Gastroesophageal sphincter (tissue), 4 donors: ENCODE results near the gene ABHD16A. TPM values are rescaled to one million over a fixed set of nuclear protein-coding genes. Genes with fewer than 3 reads are reported as not detected.

Source experiments
- ATAC-seq: fragments of 150-250 bp; one replicate; pipeline ENCODE4 v1.9.1; 2016; ENCODE audit warnings: mild to moderate bottlenecking, moderate library complexity
- H3K27ac ChIP-seq, 4 donors: fragments of 200-600 bp; sonication (generic) in 3 of 4; 1 replicate in 3 of 4; 2 replicates in 1 of 4; pipeline ENCODE4 v1.5.1; 2016 to 2019
- H3K27me3 ChIP-seq: fragments of 200-600 bp; sonication (generic); one replicate; pipeline ENCODE4 v1.5.1; 2019
- H3K36me3 ChIP-seq, 2 donors: fragments of 200-600 bp; sonication (generic); one replicate each; pipeline ENCODE4 v1.5.1; 2019; ENCODE audit warnings: control low read depth in 1 of 2
- H3K4me1 ChIP-seq, 3 donors: fragments of 200-600 bp; sonication (generic); 1 replicate in 2 of 3; 2 replicates in 1 of 3; pipeline ENCODE4 v1.5.1; 2016 to 2019; ENCODE audit warnings: control low read depth in 2 of 3
- H3K4me3 ChIP-seq, 2 donors: fragments of 200-600 bp; sonication (generic); one replicate each; pipeline ENCODE4 v1.5.1; 2019; ENCODE audit warnings: mild to moderate bottlenecking in 1 of 2, moderate library complexity in 1 of 2
- H3K9me3 ChIP-seq, 3 donors: fragments of 200-600 bp; sonication (generic); one replicate each; pipeline ENCODE4 v1.5.1; 2017 to 2019; ENCODE audit warnings: control low read depth in 2 of 3
- EP300 ChIP-seq: sonication (generic); formaldehyde crosslinking; IDR thresholded peaks from one replicate; pipeline ENCODE4 v1.6.1; 2017; ENCODE audit warnings: antibody characterized with exemption, mild to moderate bottlenecking
- POLR2A ChIP-seq, 2 donors: fragments of 450-650 bp; IDR thresholded peaks; one replicate each; pipeline ENCODE4 v1.6.1; 2017; ENCODE audit warnings: antibody characterized with exemption in 2 of 2, mild to moderate bottlenecking in 2 of 2, moderate library complexity in 1 of 2
- POLR2AphosphoS5 ChIP-seq: sonication (generic); formaldehyde crosslinking; IDR thresholded peaks from one replicate; pipeline ENCODE4 v1.6.1; 2017; ENCODE audit warnings: antibody characterized with exemption
- WGBS, 2 donors: methylation state at CpG; one replicate each; pipeline ENCODE4 v1.1.5; 2018; ENCODE audit warnings: low coverage in 1 of 2; 5-methylcytosine and 5-hydroxymethylcytosine counted together
- total RNA-seq, 4 donors: library from RNA; depleted of rRNA; stranded (reverse); fragments of >200 nt; gene quantifications; one replicate each; pipeline ENCODE4 v1.1.0, GENCODE V29; 2016
- TF ChIP-seq, protein P1 (sequence below), 4 experiments: fragments of 200-600 bp in 2 of 4; fragments of 450-650 bp in 2 of 4; sonication (generic) in 1 of 4; IDR thresholded peaks; one replicate each; pipeline ENCODE4 v1.5.1; 2017 to 2019; ENCODE audit warnings: antibody characterized with exemption in 4 of 4, mild to moderate bottlenecking in 2 of 4, moderate library complexity in 2 of 4

ABHD16A gene
- total RNA-seq, 4 donors from 2014 or later = 37.4 to 49.8 (median 47.2) TPM

DNA sequence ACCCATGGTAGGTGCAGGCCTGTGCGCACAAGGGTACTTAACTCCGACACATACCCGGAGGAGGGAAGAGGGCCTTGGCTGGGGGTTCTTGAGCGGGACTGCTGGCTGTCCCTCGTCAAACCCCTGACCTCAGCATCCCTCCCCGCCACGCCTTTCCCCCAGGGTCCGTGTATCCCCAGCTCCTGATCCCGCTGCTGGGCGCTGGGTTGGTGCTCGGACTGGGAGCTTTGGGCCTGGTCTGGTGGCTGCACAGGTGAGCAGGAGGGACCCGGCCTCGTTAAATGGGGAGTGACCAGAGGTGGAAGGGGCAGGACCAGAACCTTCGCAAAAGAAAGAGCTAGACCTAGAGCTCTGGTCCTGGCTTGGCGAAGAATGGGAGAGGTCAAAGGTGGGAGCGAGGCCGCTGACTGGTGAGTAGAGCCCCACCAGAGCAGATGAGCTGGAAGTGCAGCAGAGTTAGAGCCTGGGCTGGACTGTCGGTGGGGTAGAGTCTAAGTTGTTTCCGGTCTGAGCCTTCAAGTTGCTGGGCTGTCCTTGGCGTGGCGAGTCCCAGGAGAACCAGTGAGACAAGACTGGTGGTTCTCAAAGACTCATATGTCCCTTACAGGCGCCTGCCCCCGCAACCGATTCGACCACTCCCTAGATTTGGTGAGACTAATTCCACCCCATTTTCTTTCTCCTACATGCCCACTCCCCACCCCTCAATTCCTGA, 21.0 kb upstream of the ABHD16A start:
- no peak overlapping the region for H3K4me3 ChIP-seq
- no peak overlapping the region for H3K27ac ChIP-seq
- H3K27me3 ChIP-seq = no peaks in the 10 kb centered on the region
- TF ChIP-seq POLR2A (IDR thresholded peaks at IDR 0.05) (no peak), EP300 (no peak), POLR2AphosphoS5 (no peak)
- TF ChIP-seq, protein P1, sequence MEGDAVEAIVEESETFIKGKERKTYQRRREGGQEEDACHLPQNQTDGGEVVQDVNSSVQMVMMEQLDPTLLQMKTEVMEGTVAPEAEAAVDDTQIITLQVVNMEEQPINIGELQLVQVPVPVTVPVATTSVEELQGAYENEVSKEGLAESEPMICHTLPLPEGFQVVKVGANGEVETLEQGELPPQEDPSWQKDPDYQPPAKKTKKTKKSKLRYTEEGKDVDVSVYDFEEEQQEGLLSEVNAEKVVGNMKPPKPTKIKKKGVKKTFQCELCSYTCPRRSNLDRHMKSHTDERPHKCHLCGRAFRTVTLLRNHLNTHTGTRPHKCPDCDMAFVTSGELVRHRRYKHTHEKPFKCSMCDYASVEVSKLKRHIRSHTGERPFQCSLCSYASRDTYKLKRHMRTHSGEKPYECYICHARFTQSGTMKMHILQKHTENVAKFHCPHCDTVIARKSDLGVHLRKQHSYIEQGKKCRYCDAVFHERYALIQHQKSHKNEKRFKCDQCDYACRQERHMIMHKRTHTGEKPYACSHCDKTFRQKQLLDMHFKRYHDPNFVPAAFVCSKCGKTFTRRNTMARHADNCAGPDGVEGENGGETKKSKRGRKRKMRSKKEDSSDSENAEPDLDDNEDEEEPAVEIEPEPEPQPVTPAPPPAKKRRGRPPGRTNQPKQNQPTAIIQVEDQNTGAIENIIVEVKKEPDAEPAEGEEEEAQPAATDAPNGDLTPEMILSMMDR (IDR thresholded peaks at IDR 0.05) = no peak
- 88 to 92% methylated on average over 12 to 13 of the region's 25 CpGs for WGBS, 2 donors
- no peak for ATAC-seq
- H3K9me3 ChIP-seq = no peaks in the 10 kb centered on the region
- H3K36me3 ChIP-seq = peaks cover 0 to 34% of the 10 kb centered on the region in 2 donors
- H3K4me1 ChIP-seq = peaks cover 0 to 28% (median 14%) of the 10 kb centered on the region in 3 donors

DNA sequence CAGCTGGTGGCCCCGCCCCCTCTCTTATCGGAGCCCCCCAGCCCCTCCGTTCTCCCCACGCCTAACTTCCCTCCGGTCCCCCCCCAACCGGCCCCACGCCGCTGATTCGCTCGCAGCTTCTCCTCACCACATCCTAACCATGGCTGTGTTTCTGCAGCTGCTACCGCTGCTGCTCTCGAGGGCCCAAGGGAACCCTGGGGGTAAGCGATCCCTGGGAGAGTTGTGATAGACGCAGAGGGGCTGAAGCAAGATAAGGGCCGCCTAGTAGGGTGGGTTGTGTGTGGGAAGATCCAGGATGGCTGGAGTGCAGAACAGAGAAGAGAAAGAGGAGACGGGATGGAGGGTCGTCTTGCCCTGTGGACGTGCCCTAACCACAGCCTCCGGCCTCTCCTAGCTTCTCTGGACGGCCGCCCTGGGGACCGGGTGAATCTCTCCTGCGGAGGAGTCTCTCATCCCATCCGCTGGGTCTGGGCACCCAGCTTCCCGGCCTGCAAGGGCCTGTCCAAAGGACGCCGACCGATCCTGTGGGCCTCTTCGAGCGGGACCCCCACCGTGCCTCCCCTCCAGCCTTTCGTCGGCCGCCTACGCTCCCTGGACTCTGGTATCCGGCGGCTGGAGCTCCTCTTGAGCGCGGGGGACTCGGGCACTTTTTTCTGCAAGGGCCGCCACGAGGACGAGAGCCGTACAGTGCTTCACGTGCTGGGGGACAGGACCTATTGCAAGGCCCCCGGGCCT, 20.3 kb upstream of the ABHD16A start, which contains the start of gene MPIG6B:
Gene MPIG6B, plus strand, starts transcription at position 129 of the 735 bp plus-strand sequence. Its CDS starts 11 bp downstream, at position 140.
- WGBS, 2 donors = 80 to 82% methylated on average over 1 to 2 of the region's 46 CpGs
- ATAC-seq = no peak

DNA sequence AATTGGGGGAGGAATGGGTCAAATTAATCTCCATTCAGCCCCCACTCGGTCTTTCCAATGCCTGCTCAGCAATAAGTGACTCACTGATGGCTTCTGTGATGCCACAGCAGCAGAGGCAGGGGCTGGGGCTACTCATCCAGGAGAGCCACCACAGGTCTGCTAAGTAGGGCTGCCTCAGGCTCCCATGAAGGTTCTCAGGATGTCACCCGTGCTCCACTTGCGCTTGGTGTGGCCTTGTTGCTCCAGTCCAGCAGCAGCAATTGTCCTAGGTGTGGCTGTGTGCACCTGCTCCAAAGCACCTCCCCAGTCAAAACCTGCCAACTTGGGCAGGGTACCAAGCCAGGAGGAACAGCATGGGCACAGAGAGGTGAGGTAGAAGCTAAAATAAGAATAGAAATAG, 19.0 kb upstream of the ABHD16A start:
- 80 to 100% methylated on average over 1 to 2 of the region's 3 CpGs for WGBS, 2 donors
- ATAC-seq = no peak

More for the DNA sequence above, 20.3 kb upstream of the ABHD16A start, which contains the start of gene MPIG6B:
- Histone ChIP-seq H3K4me1 (peaks cover 0 to 21% (median 9%) of the 10 kb centered on the region in 3 donors), H3K9me3 (no peaks in the 10 kb centered on the region), H3K27me3 (no peaks in the 10 kb centered on the region), H3K36me3 (peaks cover 0 to 34% of the 10 kb centered on the region in 2 donors), H3K27ac (no peak within 1 kb of the TSS), H3K4me3 (no peak within 1 kb of the TSS)
- TF ChIP-seq, protein P1 (IDR thresholded peaks at IDR 0.05) = no peak
- TF ChIP-seq EP300 (no peak), POLR2AphosphoS5 (no peak), POLR2A (IDR thresholded peaks at IDR 0.05) (no peak)

DNA sequence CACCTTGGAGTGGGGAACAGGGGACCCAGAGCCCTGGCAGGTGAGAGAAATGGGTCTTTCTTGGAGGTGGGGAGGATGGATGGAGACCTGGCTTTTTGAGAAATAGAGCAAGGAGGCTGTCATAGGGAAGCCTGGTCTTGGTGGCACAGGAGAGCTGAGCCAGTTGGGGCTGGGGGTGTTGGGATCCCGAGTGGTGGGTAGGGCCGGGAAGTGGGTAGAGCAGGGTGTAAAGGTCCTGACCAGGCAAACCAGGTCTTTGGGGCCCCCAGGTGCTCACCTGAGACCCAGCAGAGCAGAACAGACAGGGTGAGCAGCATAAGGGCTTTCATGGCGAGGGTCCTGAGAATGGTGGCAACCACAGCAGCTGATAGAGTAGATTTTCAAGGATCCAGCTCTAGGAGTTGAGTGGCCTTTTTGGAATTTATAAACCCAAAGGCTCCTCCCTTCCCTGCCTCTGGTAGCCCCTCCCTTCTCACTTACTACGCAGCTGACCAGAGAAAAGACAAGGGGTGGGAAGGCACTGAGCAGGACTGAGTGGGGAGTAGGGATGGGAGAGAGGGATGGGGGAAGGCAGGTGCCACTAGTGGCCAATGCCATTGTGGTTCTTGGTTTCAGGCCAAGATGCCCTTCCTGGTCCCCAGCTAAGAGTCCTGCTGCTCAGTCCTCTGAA, 18.4 kb upstream of the ABHD16A start, which contains the start of gene LY6G6C:
Gene LY6G6C, minus strand, starts transcription at position 396 of the 670 bp plus-strand sequence. Its CDS starts 67 bp downstream, at position 329.
- Histone ChIP-seq H3K27ac (no peak within 1 kb of the TSS), H3K9me3 (no peaks in the 10 kb centered on the region), H3K36me3 (peaks cover 0 to 17% of the 10 kb centered on the region in 2 donors), H3K27me3 (no peaks in the 10 kb centered on the region), H3K4me1 (peaks cover 0 to 4% (median 0%) of the 10 kb centered on the region in 3 donors), H3K4me3 (no peak within 1 kb of the TSS)
- ATAC-seq = no peak
- WGBS, 2 donors = 79 to 83% methylated on average over 3 of the region's 4 CpGs
- TF ChIP-seq, protein P1 (IDR thresholded peaks at IDR 0.05) = no peak
- TF ChIP-seq POLR2AphosphoS5 = no peak
- TF ChIP-seq EP300 = no peak
- TF ChIP-seq POLR2A (IDR thresholded peaks at IDR 0.05) = no peak

More for the DNA sequence above, 19.0 kb upstream of the ABHD16A start:
- peaks cover 0 to 8% (median 0%) of the 10 kb centered on the region in 3 donors for H3K4me1 ChIP-seq
- no peaks in the 10 kb centered on the region for H3K27me3 ChIP-seq
- peaks cover 0 to 24% of the 10 kb centered on the region in 2 donors for H3K36me3 ChIP-seq
- H3K9me3 ChIP-seq = no peaks in the 10 kb centered on the region
- H3K4me3 ChIP-seq = no peak overlapping the region
- no peak overlapping the region for H3K27ac ChIP-seq
- TF ChIP-seq POLR2A (IDR thresholded peaks at IDR 0.05) (no peak), EP300 (no peak), POLR2AphosphoS5 (no peak)
- TF ChIP-seq, protein P1 (IDR thresholded peaks at IDR 0.05) = no peak
